GM19193 (cell line): Measurements from ENCODE around the gene AMT.

Source experiments
- POLR2A ChIP-seq: IDR thresholded peaks from 4 replicates; pipeline ENCODE4 v1.6.1; 2011; ENCODE audit not compliant: insufficient read depth, insufficient read length; ENCODE audit errors: extremely low read depth

The AMT gene, protein sequence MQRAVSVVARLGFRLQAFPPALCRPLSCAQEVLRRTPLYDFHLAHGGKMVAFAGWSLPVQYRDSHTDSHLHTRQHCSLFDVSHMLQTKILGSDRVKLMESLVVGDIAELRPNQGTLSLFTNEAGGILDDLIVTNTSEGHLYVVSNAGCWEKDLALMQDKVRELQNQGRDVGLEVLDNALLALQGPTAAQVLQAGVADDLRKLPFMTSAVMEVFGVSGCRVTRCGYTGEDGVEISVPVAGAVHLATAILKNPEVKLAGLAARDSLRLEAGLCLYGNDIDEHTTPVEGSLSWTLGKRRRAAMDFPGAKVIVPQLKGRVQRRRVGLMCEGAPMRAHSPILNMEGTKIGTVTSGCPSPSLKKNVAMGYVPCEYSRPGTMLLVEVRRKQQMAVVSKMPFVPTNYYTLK

DNA sequence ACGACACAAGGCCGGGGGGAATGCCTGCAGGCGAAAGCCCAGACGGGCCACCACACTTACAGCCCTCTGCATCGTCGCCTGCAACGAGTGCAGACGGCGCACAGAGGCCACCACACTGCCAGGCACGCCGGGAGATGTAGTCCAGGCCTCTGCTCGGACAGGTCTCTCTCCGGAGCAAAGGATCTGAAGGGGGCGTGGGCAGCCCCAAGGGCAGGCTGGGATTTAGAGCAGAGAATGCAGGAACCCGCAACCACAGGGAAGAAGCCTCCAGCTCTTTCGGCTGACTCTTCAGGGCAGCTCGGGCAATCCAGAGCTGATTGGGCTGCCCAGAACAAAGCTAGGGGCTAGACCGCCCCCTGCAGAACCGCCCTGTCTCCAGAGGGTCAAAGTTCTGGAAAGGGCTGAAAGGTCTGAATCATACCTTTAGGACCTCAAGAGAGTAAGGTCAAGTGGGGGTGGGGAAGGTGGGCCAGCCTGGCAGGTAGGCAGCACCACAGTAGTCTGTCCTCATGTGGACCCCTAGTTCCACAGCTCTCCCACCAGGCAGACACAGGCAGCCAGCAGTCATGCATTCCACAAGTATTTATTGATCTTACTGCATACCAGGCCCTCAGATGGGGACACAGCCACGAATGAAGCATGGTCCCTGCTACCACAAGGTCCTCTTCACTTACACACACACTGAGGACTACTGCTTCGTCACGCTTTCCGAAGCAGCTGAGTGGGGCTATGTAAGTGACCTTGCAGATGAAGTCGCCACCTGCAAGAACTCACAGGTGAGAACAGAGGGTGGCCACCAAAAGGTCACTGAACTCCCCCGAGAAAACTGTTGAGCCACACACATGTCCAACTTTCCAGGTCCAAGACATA lies at the start of gene AMT:
Gene AMT (minus strand): TSS at position 95 of the 870 bp plus-strand sequence. CDS start 23 bp downstream, at position 72.
- no peak for TF ChIP-seq POLR2A

DNA sequence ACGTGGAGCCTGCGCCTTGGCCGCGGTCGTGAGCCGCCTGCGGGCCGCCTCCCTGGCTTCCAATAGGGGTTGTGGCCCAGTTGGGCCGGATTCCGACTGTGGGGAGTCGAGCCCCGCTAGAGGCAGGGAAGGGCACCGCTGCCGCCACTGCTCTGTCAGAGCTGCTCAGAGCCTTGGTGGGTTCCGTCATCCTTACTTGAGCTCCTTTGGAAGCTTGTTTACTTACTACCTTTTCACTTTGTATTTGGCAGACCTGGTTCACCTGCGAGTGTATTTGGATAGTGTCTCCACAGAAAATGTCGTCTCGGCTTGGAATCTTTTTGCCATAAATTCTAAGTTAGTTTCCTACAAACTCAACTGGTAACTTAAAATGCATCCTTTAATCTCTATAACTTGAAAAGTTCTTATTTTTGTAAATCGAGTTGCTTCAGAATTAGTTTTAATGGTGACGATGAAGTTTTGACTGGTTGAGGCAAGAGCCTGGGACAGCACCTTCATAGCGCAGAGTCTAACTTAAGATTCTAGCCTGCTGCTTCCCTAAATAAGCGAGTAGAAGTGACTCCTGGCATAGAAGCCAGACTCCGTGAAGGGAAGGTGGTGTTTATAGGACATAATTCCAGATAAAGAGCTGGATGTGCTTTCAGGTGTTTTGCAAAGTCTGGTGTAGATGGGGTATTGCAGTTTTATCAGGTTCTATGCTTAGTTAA lies 48.6 kb upstream of the AMT start:
- no peak for TF ChIP-seq POLR2A

DNA sequence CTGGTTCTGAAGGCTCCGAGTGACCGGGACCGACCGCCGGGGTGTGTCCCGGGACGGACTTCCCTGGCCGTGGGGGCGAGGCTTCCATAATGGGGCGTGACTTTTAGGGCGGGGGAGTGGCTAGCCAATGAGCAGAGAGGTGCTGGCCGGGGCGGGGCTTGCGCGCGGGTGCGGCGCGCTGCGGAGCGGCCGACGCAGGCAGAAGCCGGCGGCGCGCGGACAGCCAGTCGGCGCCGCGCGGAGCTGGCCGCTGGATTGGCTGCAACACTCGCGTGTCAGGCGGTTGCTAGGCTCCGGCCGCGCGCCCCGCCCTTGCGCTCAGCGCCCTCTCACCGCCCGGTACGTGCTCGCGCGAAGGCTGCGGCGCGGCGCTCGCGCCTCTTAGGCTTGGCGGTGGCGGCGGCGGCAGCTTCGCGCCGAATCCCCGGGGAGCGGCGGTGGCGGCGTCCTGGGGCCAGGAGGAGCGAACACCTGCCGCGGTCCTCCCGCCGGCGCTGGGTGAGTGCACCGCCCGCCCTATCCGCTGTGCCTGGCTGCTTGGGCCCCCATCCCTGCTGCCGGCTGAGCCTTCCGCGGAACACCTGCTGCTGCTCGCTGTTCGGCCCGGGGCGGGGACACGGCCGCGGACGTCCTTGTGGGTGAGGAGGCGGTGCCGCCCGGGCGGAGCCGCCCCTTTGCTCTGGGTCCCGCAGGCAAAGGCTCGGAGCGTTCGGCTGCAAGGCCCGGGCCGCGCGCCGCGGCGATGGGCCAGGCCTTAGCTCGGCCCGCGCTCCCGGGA lies 47.9 kb upstream of the AMT start, which contains the start of gene DAG1:
Gene DAG1 (plus strand): TSS at position 332 of the 778 bp plus-strand sequence. CDS start 40,268 bp downstream, outside the sequence.
- peak; percentile 83 for TF ChIP-seq POLR2A

DNA sequence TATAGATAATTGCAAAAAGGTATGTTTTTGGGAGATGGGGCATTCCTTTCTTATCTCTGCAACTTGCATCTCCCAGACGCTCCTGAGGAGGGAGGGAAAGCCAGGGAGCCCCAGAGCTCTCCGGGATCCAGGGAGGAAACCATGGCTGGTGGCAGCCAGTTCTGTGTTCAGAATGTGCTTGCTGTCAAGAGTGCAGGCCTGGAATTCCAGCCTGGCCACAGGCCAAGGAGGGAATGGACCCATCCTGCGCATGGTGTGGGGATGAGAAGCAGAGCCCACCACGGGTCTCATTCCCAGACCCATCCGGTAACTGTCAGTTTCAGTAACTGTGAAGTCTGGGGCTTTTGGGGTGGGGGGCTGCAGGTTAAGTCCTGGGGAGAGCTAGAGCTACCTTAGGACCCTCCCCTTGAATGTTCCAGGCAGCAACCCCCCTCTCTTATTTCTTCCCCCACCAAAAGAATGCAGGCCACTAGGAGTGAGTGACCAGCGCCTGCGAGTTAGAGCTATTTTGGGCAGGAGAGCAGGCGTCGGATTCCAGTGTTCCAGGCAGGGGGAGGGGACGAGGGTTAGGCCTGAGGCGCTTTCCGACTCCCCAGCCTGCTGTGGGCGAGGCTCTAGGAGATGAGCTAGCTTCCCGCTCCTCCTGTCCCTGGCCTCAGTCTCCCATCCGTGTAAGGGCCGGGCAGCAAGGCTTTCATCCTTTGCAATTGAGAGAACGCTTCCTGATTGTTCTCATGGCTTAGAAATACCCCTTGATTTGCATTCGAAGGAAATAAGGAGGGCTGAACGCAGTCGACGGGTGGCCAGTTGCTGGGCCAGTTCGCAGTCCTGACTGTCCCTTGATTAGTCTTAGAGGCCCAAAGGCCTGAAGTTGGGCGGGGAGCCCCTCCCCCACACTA lies 47.0 kb upstream of the AMT start:
- TF ChIP-seq POLR2A = no peak

DNA sequence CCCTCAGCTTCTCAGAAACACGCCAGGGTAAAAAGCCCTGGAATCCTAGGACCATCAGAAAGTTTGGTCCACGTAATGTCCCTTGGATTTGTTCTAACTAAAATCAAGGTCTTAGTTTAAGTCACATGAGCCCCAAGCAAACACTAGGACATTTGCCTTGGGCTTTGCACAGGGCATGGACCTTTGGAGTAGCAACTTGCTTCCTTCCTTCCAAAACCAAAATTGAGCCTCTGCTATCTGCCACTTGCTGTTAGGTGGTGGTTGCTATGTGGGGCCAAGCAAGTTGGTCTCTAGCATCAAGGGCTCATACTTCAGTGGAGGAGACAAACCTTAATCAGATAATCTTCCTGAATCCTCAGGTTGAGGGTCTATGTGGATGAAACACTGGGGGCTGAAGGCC lies 43.8 kb upstream of the AMT start:
- no peak for TF ChIP-seq POLR2A

DNA sequence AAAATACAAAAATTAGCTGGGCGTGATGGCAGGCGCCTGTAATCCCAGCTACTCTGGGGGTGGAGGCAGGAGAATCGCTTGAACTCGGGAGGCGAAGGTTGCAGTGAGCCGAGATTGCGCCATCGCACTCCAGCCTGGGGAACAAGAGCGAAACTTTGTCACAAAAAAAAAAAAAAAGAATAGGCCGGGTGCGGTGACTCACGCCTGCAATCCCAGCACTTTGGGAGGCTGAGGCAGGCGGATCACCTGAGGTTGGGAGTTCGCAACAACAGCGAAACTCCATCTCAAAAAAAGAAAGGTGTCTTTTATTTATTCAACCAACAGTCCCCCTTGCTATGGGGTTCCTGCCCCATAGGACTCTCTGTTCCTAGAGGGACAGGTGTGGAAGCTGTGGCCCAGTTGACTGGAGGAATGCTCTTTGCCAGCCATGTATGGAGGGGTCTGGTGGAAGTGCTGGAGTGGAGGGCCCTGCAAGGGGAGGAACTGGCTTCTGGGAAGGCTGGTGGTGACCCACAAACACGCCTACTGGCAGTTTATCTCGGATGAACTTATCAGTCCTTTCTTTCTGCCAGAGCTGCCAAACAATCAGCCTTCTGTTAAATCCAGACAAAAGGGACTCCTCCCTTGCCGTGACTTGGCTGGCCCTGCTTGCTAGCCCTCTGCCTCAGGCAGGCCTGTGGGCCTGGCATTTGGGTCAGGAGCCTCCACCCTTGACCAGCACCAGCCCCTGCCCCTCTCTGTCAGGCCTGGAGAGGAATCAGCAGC lies 43.2 kb upstream of the AMT start:
- no peak for TF ChIP-seq POLR2A

DNA sequence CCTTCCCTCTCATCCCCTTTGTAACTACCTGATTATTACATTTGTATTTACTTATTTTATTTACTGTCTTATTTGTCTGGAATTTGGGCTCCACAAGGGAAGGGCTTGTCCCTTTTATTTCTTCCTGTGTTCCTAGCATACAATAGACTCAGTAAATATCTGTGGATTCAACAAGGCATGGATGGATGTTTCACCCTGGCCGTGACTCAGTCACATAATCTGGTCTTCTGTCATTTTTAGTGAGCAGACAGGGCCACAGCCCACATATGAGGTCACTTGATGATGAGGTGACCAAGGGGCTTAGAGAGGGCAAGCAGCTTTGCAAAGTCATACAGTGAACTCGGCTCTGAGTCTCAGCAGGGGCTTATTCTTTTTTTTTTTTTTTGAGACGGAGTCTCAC lies 39.9 kb upstream of the AMT start:
- TF ChIP-seq POLR2A = no peak

DNA sequence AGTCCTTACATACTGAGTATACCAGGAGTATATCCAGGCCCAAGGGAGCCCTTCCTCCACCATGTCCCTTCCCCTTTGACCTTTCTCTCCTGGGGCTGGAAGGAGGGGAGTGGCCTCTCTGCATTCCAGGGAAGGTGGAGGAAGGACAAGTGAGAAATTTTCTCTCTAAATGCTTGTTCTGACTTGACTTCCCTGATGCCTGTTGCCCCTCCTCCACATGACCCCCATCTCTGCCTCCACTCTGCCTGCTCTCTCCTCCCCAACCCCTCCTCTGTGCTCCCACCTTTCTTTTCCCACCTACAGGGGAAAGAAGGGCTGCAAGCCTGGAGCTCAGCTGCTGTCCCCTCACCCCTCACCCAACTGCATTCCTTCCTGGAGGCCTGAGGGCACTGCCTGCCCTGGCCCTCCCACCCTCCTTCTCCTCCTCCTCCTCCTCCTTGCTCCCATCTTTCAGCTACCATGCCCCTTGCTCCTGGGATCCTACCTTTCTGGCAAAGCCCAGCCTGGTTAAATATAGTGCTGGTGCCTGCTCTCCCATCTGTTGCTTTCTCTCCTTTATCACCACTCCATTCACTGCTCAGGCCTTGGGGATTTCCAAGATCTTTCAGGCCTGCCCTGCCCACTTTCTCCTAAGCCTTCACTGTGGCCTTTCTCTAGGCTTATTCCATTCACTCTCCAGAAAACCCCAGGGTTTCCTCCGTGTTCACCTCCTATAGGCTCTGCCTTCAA lies 39.3 kb upstream of the AMT start:
- no peak for TF ChIP-seq POLR2A

DNA sequence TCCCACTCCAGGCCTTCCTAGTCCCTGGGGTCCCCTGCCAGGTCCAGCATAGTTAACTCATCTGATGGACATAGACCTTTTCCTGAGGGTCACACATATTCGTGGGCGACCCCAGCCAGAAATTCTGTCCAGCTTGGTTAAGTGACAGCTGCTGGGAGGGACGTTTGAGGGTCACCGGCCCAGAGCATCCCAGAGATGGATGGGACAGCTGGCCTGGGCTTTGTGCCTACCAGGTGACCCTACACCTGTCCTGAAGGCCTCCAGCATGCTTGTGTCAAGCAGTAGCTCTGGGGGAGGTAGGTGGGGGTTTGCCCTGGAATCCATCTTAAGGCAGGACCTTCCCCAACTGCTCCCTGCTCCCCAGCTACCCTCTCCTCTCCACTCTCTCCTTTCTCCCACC lies 38.7 kb upstream of the AMT start:
- no peak for TF ChIP-seq POLR2A

DNA sequence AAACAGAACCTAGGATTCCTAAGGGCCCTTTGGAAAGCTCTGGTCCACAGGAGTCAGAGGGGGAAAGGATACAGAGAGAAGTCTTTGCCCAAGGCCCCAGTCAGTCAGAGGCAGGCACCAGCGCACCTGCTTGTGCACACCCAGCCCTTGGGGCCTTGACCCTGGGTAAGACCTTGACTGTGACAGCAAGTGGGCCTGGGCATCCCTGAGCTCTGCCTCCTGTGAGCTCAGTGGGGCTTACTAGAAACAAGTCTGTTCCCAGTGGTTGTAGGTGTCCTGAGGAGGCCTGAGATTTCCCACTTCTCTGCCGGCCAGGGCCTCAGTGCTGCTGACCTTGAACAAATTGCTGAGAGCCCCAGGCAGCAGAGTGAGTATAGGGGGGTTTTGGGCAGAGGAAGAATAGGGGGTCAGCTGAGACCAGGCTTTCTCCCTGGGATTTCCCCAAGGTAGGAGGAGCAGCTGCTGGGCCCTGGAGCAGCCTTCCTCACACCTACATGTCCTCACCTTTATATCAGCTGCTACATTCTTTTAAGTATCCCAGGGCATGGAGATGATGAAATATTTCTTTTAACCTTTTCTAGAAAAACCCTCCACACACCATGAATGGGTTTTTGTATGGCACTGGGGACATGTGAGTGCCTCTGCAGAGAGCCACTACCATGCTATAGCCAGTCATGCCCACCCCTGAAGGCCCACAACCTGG lies 38.1 kb upstream of the AMT start:
- TF ChIP-seq POLR2A = no peak

DNA sequence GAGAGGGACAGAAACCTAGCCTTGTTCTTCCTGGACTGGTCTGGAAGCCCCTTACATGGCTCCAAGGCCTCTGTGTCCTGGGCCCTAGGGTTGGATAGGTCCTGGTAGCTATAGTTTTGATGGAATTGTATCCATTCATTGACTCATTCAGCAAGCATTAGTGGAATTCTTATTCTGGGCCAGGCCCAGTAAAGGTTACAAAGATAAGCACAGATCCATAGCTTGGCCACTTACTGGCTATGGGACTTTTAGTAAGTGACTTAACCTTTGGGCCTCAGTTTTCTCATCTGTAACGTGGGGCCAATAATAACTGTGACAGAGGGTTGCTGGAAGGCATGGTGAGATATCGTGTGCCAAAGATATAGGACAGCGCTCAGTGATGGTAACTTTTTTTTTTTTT lies 34.2 kb upstream of the AMT start:
- TF ChIP-seq POLR2A = no peak
